HFF-Myc (cell line): ENCODE results near the gene ACTR6.
"Not testable (repeated sequence)": the region's sequence is repeated elsewhere in the genome, so short reads cannot be mapped to it uniquely, and the experiment has no call there.

Experiments
- DNase-seq: peaks from one replicate; pipeline ENCODE4 v3.0.0-alpha.2; 2011; ENCODE audit warnings: low read depth; ENCODE audit errors: extremely low read depth
- H3K4me3 ChIP-seq: replicated peaks from 2 replicates; pipeline ENCODE4 v1.5.1; 2011; ENCODE audit warnings: low read depth, mild to moderate bottlenecking, control low read depth, low read length
- TF ChIP-seq, protein P1 (sequence below): IDR thresholded peaks from 2 replicates; pipeline ENCODE4 v1.5.1; 2012; ENCODE audit warnings: mild to moderate bottlenecking, low read depth, low read length, control low read depth; ENCODE audit errors: missing control alignments

Gene ACTR6

DNA sequence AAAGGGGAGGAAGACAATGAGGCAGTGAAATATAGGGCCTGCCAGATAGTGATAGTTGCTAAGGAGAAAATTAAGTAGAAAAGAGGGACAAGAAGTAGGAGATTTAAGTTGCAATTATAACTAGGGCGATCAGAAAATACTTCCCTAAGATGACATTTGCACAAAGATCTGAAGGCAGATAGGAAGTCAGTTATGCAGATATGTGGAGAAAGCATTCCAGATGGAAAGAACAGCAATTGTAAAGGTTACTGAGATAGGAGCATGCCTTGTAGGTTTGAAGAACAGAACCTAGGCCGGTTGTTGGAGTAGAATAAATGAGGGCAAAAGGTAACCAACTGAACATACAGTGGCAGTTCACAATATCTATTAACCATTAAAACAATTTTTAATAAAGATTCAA, 21.4 kb upstream of the ACTR6 start:
- TF ChIP-seq, protein P1, sequence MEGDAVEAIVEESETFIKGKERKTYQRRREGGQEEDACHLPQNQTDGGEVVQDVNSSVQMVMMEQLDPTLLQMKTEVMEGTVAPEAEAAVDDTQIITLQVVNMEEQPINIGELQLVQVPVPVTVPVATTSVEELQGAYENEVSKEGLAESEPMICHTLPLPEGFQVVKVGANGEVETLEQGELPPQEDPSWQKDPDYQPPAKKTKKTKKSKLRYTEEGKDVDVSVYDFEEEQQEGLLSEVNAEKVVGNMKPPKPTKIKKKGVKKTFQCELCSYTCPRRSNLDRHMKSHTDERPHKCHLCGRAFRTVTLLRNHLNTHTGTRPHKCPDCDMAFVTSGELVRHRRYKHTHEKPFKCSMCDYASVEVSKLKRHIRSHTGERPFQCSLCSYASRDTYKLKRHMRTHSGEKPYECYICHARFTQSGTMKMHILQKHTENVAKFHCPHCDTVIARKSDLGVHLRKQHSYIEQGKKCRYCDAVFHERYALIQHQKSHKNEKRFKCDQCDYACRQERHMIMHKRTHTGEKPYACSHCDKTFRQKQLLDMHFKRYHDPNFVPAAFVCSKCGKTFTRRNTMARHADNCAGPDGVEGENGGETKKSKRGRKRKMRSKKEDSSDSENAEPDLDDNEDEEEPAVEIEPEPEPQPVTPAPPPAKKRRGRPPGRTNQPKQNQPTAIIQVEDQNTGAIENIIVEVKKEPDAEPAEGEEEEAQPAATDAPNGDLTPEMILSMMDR, result no peak
- no peak for DNase-seq
- no peak overlapping the region for H3K4me3 ChIP-seq

DNA sequence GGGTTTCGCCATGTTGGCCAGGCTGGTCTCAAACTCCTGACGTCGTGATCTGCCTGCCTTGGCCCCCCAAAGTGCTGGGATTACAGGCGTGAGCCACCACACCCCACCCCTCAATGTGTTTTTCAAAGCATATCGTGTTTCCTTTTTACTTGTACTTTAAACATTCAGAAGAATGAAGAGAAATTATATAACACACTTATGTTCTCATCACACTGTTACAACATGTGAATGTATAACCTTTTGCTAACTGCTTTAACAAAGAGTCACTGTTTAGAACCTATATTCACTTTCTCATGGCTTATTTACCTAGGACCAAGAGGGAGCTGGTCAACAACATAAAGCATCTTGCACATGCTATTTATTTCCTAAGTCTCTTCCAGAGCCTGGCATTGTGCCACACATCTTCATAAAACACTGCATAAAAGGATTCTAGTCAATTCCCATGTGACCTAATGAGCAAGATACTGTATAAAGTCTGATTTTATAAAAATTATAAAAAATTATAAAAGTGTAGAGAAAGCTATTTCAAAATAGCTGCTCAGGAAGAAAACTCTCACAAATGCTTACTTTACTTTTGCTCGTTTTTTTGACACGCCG, 16.0 kb upstream of the ACTR6 start:
- TF ChIP-seq, protein P1, result no peak
- no peak overlapping the region for H3K4me3 ChIP-seq
- DNase-seq, result no peak

DNA sequence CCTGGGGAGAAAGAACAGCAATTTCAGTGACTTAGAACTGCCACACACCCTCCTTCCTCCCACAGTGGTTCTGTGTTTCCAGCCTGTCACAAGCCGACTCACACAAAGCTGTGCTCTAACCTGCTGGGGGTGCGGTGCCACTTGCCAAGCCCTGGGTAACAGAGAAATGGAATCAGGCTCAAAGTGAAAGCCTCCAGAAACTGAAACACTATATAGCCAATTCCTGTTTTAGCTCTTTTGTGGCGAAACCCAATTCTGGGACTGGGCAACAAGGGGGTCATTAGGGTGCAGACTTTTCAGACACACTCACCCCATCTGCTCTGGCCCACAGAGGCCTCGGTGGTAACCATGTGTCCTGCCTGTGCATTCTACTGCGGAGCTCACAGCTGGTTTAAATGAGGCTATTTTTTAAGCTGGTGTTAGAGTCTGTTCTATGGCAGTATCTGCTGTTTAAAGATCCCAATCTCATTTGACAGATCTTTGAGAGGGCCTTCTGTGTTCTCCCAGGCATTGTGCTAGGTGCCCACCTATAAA, 15.2 kb upstream of the ACTR6 start:
- TF ChIP-seq, protein P1, result no peak
- DNase-seq, result no peak
- no peak overlapping the region for H3K4me3 ChIP-seq

DNA sequence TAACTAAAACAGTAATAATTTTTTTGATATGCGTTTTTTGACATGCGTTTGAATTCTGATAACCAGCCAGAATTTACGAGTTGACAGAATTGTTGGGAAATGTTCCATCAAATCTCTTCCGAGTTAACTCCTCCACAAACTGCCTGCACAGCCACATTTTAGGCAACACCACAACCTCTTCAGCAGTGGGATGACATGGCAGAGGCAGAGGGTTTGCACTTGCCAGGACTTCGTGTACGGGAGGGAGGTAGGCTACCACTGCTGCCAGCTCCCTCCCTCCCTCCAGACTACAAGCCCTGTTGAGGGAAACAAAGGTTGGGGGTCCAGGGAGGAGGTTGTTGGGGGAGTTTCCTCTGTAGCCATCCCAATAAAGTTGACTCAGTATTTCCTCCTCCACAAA, 14.5 kb upstream of the ACTR6 start:
- TF ChIP-seq, protein P1, result no peak
- H3K4me3 ChIP-seq, result no peak overlapping the region
- no peak for DNase-seq

DNA sequence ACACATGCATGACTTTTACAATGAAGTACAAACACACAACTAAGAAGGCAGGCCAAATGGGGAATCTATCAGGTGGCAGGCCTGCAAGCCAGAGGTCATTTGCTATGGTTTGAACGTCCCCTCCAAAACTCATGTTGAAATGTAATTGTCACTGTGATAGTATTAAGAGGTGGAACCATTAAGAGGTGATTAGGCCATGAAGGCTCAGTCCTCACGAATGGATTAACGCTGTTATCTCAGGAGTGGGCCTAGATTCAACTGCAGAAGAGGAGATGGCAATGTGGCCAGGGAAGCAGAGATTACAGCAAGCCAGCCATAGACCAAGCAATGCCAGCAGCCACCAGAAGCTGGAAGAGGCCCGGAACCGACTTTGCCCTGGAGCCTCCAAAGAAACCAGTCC, 13.5 kb upstream of the ACTR6 start:
- no peak for DNase-seq
- no peak overlapping the region for H3K4me3 ChIP-seq
- TF ChIP-seq, protein P1, result no peak

DNA sequence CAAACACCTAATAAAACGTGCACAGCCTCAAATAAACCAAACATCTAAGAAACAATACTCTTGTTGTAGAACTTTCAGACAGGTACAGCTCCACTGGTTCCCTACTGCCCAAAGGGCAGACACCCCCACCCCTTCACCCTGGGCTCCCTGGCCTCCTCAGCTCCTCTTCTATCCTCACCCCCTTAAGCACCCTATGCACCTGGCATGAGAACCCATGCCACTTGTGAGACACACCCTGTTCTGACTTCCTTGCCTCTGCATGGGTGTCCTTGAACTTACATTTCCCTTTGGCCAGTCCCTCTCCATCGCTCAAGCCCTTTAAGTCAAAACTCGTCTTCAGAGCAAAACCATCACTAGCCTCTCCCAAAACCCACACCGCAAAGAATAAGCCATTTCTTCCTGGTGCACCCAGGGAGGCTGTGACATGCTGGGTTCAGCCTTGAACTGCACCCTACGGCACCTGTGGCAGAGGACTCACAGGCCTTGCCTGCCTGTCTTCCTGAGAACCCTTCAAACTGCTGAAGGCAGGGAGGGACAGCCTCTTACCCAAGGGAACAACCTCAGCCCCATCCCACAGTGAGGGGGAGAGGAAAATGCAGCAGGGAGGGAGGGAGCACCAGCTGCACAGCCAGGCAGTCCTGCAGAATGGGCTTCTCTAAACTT, 12.6 kb upstream of the ACTR6 start:
- no peak overlapping the region for H3K4me3 ChIP-seq
- TF ChIP-seq, protein P1, result no peak
- DNase-seq, result no peak

DNA sequence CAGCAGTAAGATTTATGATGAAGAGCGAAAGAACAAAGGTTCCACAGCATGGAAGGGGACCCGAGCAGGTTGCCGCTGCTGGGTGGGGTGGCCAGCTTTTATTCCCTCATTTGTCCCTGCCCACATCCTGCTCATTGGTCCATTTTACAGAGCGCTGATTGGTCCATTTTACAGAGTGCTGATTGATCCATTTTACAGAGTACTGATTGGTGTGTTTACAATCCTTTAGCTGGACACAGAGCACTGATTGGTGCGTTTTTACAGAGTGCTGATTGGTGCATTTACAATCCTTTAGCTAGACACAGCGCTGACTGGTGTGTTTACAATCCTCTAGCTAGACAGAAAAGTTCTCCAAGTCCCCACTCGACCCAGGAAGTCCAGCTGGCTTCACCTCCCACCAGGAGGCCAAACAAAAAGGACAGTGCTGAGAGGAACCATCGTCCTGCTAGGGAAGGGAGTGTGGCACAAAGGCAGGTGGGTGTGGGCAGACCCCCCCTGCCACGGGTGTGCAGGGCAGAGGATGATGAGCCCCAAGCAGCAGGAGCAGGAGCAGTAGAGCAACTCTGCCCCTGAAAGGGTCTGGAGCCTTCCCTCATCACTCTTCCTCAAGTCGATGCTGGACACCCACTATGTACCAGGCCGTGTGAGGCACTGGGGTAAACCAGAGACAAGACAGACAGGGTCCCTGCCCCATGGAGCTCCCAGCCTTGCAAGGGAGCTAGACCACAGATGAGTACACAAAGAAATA, 11.6 kb upstream of the ACTR6 start:
- not testable (repeated sequence) for H3K4me3 ChIP-seq

More for the DNA sequence above, 11.6 kb upstream of the ACTR6 start:
- not testable (repeated sequence) for DNase-seq
